GM12891 (cell line): ENCODE results near the gene HUS1.
A peak's percentile ranks its signal among the peaks of the same experiment; 100 is the strongest.
"Not testable (repeated sequence)": the region's sequence is repeated elsewhere in the genome, so short reads cannot be mapped to it uniquely, and the experiment has no call there.

Experiments used
- DNase-seq: peaks from one replicate; pipeline ENCODE4 v3.0.0; 2011; ENCODE audit warnings: low spot score; ENCODE audit not compliant: insufficient read length
- FAIRE-seq: peaks from 2 replicates; lab custom pipeline; 2011; peaks lifted over from hg19 to GRCh38; lab: Jason Lieb, UNC
- PAX5 ChIP-seq: IDR thresholded peaks from 2 replicates; pipeline ENCODE4 v1.6.1; 2011; ENCODE audit warnings: low read length, moderate library complexity, mild to moderate bottlenecking; ENCODE audit not compliant: insufficient read depth, severe bottlenecking
- POLR2A ChIP-seq: IDR thresholded peaks from 2 replicates; pipeline ENCODE4 v1.6.1; 2011; ENCODE audit warnings: low read depth, low read length, control low read depth
- POLR2AphosphoS5 ChIP-seq: IDR thresholded peaks from 2 replicates; pipeline ENCODE4 v1.6.1; 2011; ENCODE audit warnings: low read depth, low read length, control low read depth
- POU2F2 ChIP-seq: IDR thresholded peaks from 2 replicates; pipeline ENCODE4 v1.6.1; 2011; ENCODE audit warnings: low read depth, mild to moderate bottlenecking, control low read depth, low read length, moderate library complexity
- SPI1 ChIP-seq: IDR thresholded peaks from 2 replicates; pipeline ENCODE4 v1.6.1; 2011; ENCODE audit warnings: low read depth, low read length, control low read depth
- TAF1 ChIP-seq: IDR thresholded peaks from 2 replicates; pipeline ENCODE4 v1.6.1; 2011; ENCODE audit warnings: low read depth, low read length, control low read depth

Gene HUS1

DNA sequence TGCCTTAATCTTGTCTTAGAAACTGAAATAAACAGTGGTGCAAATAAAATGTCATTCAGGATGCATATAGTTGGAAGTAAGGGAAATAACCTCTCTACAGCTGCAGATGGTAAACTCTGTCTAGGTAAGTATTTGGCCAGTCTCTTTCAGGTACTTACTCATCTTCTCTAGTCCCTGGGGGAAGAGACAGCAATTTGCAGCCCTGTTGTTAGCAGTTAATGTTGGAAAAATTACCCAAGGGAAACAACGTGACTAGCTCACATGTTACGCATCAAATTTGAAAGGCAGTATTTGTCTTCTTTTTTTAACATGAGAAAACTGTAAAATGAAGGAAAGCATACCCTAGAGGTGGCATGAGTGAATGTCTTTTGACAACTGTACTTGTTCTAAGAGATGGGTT, 3.2 kb upstream of the HUS1 start:
- FAIRE-seq (no peak), DNase-seq (no peak)
- TF ChIP-seq TAF1 (no peak), PAX5 (no peak), POLR2AphosphoS5 (no peak), SPI1 (no peak), POLR2A (no peak), POU2F2 (no peak)

- FAIRE-seq, DNase-seq: not testable (repeated sequence)
These were observed 1.2 kb upstream of the HUS1 start for GRCh38 chr7:47980648-47981047.

GRCh38 chr7:47979832-47980181, 392 bp upstream of the HUS1 start:
- TF ChIP-seq POLR2A (no peak), SPI1 (no peak), PAX5 (no peak), TAF1 (no peak), POU2F2 (no peak), POLR2AphosphoS5 (no peak)
- no peak for FAIRE-seq
- no peak for DNase-seq

DNA sequence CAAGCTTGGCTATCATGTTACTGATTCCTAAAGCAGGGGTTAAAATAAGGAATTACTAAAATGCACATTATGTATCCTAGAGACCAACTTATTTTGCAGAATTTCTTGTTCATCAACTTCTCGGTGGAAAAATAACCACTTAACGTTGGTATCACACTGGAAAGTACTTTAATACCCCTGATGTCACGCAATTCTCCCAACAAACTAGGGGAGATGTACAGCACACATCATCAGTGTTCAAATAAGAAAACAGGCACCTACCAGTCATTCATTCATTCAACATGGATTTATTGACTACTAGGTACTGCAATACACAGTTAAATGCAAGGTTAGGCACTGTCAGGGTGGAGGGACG, 648 bp downstream of the HUS1 start:
- DNase-seq = no peak
- no peak for TF ChIP-seq POU2F2
- no peak for TF ChIP-seq PAX5
- no peak for TF ChIP-seq POLR2A
- TF ChIP-seq SPI1 = no peak
- no peak for TF ChIP-seq TAF1
- TF ChIP-seq POLR2AphosphoS5 = no peak
- peak; percentile 77 for FAIRE-seq

- no peak for TF ChIP-seq TAF1
- DNase-seq (no peak), FAIRE-seq (no peak)
These were observed 5.7 kb downstream of the HUS1 start for GRCh38 chr7:47973739-47974138.

- TF ChIP-seq PAX5 = no peak
- no peak for TF ChIP-seq POU2F2
- TF ChIP-seq TAF1 = no peak
- no peak for TF ChIP-seq SPI1
- TF ChIP-seq POLR2A = no peak
- no peak for FAIRE-seq
- DNase-seq = no peak
These were observed 8.7 kb downstream of the HUS1 start for GRCh38 chr7:47970761-47971160.

DNA sequence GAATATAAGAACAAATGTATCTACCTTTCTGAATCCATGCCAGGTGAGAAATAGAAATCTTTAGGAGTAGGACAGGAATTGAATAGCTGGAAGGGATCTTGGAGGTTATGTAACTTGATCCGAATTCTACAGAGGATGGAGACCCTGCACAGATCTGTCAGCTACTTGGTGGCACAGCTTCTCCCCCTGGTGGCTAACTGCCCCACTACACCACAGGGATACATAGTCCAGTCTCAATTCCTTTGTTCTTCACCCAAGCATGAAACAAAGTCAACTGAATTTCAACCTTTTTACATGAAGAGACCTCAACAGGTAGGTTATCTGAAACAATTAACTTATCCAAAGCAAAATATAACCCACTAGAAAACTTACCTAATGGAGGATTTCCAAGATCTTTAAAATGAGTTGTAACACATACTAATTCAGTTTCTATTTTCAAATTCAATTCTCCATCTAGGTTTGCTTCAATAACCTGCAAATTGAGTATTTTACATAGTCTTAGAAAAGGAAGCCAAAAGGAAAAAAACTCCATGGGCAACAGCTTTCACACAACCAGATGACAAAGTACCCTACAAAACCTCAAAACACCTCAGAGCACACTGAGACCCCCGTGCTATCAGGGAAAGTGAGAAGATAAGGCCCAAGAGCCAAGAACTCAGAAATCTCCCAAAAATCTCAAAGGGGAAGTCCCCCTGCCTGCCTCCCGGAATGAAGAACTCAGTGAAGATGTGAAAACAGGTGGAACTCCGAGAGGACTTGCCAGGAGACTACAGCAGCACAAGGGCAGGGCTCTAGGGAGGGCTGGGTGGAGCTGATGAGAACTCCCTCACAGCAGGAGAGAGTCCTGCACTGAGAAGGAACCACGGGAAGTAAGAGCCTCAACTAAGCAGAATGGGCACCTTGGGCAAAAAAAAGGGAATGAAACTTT, 10.3 kb downstream of the HUS1 start:
- FAIRE-seq (peak; percentile 89), DNase-seq (peak; percentile 59)
- no peak for TF ChIP-seq POU2F2
- TF ChIP-seq TAF1 = no peak
- TF ChIP-seq POLR2AphosphoS5 = no peak
- TF ChIP-seq SPI1 = no peak
- no peak for TF ChIP-seq POLR2A
- TF ChIP-seq PAX5 = no peak

DNA sequence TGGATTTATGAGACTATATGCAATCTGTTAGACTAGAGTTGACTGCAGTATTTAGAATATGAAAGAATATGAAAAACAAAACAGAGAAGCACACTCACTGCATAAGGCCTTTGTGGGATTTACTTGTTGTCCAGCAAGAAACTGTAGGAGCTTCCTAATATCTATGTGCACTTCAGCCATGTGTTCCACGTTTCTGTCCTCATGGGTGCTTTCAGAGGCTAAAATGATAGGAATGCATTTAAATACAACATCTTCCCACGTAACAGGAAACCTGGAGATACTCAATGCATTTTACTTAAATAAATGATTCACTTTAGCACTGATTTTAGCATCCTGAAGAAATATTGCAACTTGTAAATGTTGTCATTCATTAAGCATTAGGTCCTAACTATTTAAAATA, 11.7 kb downstream of the HUS1 start:
- TF ChIP-seq SPI1 = no peak
- TF ChIP-seq POLR2AphosphoS5 = no peak
- no peak for TF ChIP-seq POU2F2
- no peak for TF ChIP-seq TAF1
- no peak for TF ChIP-seq POLR2A
- FAIRE-seq (no peak), DNase-seq (no peak)

GRCh38 chr7:47967123-47967522, 12.3 kb downstream of the HUS1 start:
- no peak for DNase-seq
- no peak for TF ChIP-seq POLR2A
- no peak for TF ChIP-seq POLR2AphosphoS5
- TF ChIP-seq PAX5 = no peak
- TF ChIP-seq SPI1 = no peak

DNA sequence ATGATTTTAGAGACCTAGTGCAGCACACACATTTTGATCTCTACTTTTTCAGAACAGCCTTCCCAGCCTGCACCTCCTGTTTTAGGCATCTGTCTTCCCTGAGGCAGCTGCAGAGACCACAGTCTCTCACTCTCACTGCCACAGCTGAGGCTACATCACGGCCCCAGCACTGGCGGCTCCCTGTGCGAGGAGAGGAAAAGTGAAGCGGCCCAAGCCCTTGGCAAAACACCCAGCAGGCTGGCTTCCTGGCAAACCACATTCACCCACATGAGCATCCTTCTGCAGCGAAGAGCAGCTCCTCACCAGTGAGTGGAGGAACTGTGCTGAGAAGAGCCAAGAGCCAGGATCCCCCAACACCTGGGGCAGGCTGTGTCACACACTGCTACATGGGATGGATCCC, 14.0 kb downstream of the HUS1 start:
- FAIRE-seq (no peak), DNase-seq (no peak)
- TF ChIP-seq PAX5 = no peak
- no peak for TF ChIP-seq POLR2AphosphoS5
- no peak for TF ChIP-seq TAF1
- no peak for TF ChIP-seq POU2F2
- no peak for TF ChIP-seq POLR2A
- TF ChIP-seq SPI1 = no peak

More at GRCh38 chr7:47967123-47967522, 12.3 kb downstream of the HUS1 start:
- no peak for FAIRE-seq

DNA sequence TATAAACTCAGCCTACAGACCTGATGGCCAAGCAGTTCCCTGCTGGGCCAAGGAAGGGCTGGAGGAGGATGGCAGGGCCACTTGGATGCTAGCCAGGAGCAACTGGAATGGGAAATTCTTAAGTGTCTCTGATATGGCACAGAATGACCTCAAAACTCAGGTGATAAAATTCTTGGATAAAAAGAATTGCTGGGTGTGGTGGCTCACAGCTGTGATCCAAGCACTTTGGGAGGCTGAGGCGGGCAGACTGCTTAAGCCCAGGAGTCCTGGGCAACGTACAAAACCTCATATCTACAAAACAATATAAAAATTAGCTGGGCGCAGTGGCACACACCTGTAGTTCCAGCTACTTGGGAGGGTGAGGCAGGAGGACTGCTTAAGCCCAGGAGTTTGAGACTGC, 17.2 kb downstream of the HUS1 start:
- FAIRE-seq (no peak), DNase-seq (no peak)
- TF ChIP-seq TAF1 (no peak), POU2F2 (no peak), POLR2AphosphoS5 (no peak), SPI1 (no peak), POLR2A (no peak), PAX5 (no peak)
